ENCODE data around the gene PRPSAP2.

The PRPSAP2 gene

GRCh38 chr17:18963126-18964017, 105.4 kb downstream of the PRPSAP2 start:
- Histone ChIP-seq H3K27ac (ENCODE audit: low read depth, low read length) (no peak overlapping the region), H3K36me3 (ENCODE audit: control insufficient read depth, insufficient read depth, low read length) (no peaks in the 10 kb centered on the region), H3K4me1 (ENCODE audit: control insufficient read depth, insufficient read depth, low read length) (peaks cover 10% of the 10 kb centered on the region; the same call in 1 of the 2 replicates), H3K9me3 (ENCODE audit: control insufficient read depth, insufficient read depth, low read length) (no peaks in the 10 kb centered on the region), H3K4me3 (ENCODE audit: low read depth, low read length) (no peak overlapping the region), H3K27me3 (ENCODE audit: control insufficient read depth, insufficient read depth, low read length) (no peaks in the 10 kb centered on the region), H3K9ac (ENCODE audit: low read depth, low read length) (no peak overlapping the region)

DNA sequence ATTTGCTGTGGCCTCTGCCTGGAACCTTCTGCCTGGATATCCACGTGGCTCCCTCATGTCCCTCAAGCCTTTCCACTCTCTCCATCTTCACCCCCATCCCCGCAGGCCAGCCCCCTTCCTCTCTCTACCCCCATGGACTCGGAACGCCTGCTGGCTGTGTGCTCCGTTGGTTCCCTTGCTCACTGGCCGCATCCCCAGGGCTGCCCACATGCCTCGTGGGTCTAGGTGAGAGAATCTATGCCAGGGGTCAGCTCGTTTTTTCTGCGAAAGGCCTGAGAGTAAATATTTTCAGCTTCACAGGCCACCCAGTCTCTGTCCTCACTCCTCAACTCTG, 106.1 kb downstream of the PRPSAP2 start:
- no peak overlapping the region for H3K27ac ChIP-seq (ENCODE audit: low read depth, low read length)
- no peaks in the 10 kb centered on the region for H3K27me3 ChIP-seq (ENCODE audit: control insufficient read depth, insufficient read depth, low read length)
- H3K4me1 ChIP-seq (ENCODE audit: control insufficient read depth, insufficient read depth, low read length): peaks cover 15% of the 10 kb centered on the region; the same call in 1 of the 2 replicates
- no peak overlapping the region for H3K9ac ChIP-seq (ENCODE audit: low read depth, low read length)
- no peaks in the 10 kb centered on the region for H3K9me3 ChIP-seq (ENCODE audit: control insufficient read depth, insufficient read depth, low read length)
- no peaks in the 10 kb centered on the region for H3K36me3 ChIP-seq (ENCODE audit: control insufficient read depth, insufficient read depth, low read length)
- no peak overlapping the region for H3K4me3 ChIP-seq (ENCODE audit: low read depth, low read length)

GRCh38 chr17:18964550-18964949, 106.6 kb downstream of the PRPSAP2 start:
- Histone ChIP-seq H3K36me3 (ENCODE audit: control insufficient read depth, insufficient read depth, low read length) (peaks cover under 1% of the 10 kb centered on the region), H3K4me3 (ENCODE audit: low read depth, low read length) (no peak overlapping the region), H3K9me3 (ENCODE audit: control insufficient read depth, insufficient read depth, low read length) (no peaks in the 10 kb centered on the region), H3K9ac (ENCODE audit: low read depth, low read length) (no peak overlapping the region), H3K27ac (ENCODE audit: low read depth, low read length) (no peak overlapping the region), H3K4me1 (ENCODE audit: control insufficient read depth, insufficient read depth, low read length) (peaks cover 21% of the 10 kb centered on the region; the same call in 1 of the 2 replicates), H3K27me3 (ENCODE audit: control insufficient read depth, insufficient read depth, low read length) (no peaks in the 10 kb centered on the region)

- no peaks in the 10 kb centered on the region for H3K27me3 ChIP-seq (ENCODE audit: control insufficient read depth, insufficient read depth, low read length)
- peaks cover 21% of the 10 kb centered on the region; the same call in 1 of the 2 replicates for H3K4me1 ChIP-seq (ENCODE audit: control insufficient read depth, insufficient read depth, low read length)
- H3K9ac ChIP-seq (ENCODE audit: low read depth, low read length): no peak overlapping the region
Measured at GRCh38 chr17:18965530-18966236, 107.8 kb downstream of the PRPSAP2 start.

GRCh38 chr17:18966831-18967624, 109.1 kb downstream of the PRPSAP2 start:
- Histone ChIP-seq H3K27me3 (ENCODE audit: control insufficient read depth, insufficient read depth, low read length) (no peaks in the 10 kb centered on the region), H3K9ac (ENCODE audit: low read depth, low read length) (no peak overlapping the region), H3K27ac (ENCODE audit: low read depth, low read length) (peak overlapping the region; percentile 53), H3K4me1 (ENCODE audit: control insufficient read depth, insufficient read depth, low read length) (peaks cover 21% of the 10 kb centered on the region; the same call in 1 of the 2 replicates), H3K4me3 (ENCODE audit: low read depth, low read length) (no peak overlapping the region), H3K9me3 (ENCODE audit: control insufficient read depth, insufficient read depth, low read length) (no peaks in the 10 kb centered on the region), H3K36me3 (ENCODE audit: control insufficient read depth, insufficient read depth, low read length) (peaks cover 25% of the 10 kb centered on the region)

More at GRCh38 chr17:18965530-18966236, 107.8 kb downstream of the PRPSAP2 start:
- Histone ChIP-seq H3K9me3 (ENCODE audit: control insufficient read depth, insufficient read depth, low read length) (no peaks in the 10 kb centered on the region), H3K36me3 (ENCODE audit: control insufficient read depth, insufficient read depth, low read length) (peaks cover 11% of the 10 kb centered on the region), H3K4me3 (ENCODE audit: low read depth, low read length) (no peak overlapping the region), H3K27ac (ENCODE audit: low read depth, low read length) (no peak overlapping the region)

DNA sequence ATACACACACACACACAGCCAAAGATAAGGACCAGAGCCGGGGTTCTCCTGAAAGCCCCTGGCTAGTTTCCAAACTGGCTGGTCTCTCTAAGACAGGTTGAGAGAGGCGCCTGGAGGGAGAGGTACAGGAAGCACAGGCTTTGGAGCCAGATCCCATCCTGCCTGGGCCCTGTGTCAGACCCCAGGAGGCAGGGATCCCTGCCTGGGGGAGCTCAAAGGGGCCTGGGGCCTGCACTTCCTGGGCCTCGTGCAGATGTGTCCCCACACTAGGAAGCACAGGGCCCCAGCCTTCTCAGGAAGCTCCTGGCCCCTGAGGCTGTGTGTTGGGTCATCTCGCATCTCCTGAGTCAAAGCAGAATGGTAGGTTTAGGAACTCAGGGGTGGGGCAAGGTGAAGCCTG, 110.0 kb downstream of the PRPSAP2 start:
- Histone ChIP-seq H3K4me1 (ENCODE audit: control insufficient read depth, insufficient read depth, low read length) (peaks cover 21% of the 10 kb centered on the region; the same call in 1 of the 2 replicates), H3K9ac (ENCODE audit: low read depth, low read length) (no peak overlapping the region), H3K4me3 (ENCODE audit: low read depth, low read length) (no peak overlapping the region), H3K9me3 (ENCODE audit: control insufficient read depth, insufficient read depth, low read length) (no peaks in the 10 kb centered on the region), H3K27me3 (ENCODE audit: control insufficient read depth, insufficient read depth, low read length) (no peaks in the 10 kb centered on the region), H3K36me3 (ENCODE audit: control insufficient read depth, insufficient read depth, low read length) (peaks cover 30% of the 10 kb centered on the region), H3K27ac (ENCODE audit: low read depth, low read length) (peak overlapping the region; percentile 42)

- peaks cover 35% of the 10 kb centered on the region for H3K36me3 ChIP-seq (ENCODE audit: control insufficient read depth, insufficient read depth, low read length)
- H3K27me3 ChIP-seq (ENCODE audit: control insufficient read depth, insufficient read depth, low read length): no peaks in the 10 kb centered on the region
- H3K9ac ChIP-seq (ENCODE audit: low read depth, low read length): no peak overlapping the region
- H3K9me3 ChIP-seq (ENCODE audit: control insufficient read depth, insufficient read depth, low read length): no peaks in the 10 kb centered on the region
- H3K4me3 ChIP-seq (ENCODE audit: low read depth, low read length): no peak overlapping the region
- H3K4me1 ChIP-seq (ENCODE audit: control insufficient read depth, insufficient read depth, low read length): peaks cover 21% of the 10 kb centered on the region; the same call in 1 of the 2 replicates
- H3K27ac ChIP-seq (ENCODE audit: low read depth, low read length): peak overlapping the region; percentile 42
Measured at GRCh38 chr17:18968345-18968744, 110.4 kb downstream of the PRPSAP2 start.

DNA sequence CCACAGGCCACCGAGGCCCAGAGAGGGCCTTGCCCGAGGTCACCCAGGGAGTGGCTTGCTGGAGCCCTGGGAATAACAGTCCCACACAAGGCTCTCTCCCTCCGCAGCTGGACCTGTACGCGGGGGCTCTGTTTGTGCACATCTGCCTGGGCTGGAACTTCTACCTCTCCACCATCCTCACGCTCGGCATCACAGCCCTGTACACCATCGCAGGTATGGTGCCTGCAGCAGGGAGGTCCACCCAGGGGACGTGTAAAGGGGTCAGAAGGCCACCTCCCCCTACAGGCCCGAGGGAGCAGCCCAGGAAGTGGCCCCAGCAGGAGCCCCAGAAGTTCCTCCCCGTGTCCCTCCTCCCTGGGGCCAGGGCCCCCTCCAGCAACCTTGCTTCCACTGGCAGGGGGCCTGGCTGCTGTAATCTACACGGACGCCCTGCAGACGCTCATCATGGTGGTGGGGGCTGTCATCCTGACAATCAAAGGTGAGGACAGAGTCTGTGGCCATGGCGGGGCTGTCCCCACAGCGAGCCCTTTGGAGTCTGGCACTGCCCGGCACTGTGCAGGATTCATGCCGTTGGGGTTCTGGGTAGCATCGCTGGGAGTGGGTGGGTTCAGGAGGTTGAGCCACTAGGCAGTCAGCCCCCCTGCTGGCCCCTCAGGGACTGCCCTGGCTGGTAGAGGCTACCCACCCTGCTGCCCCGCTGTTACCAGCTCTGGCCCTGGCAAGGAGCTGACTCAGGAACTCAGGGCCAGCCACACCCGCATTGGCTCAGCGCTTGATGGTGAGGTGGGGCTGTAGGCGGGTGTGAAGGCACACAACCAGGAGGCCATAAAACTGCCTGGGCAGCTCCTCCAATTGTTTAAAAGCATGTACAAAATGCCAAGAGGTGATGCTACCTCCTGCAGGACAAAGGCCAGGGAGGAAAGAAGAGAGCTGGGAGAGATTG, 111.3 kb downstream of the PRPSAP2 start:
- no peak overlapping the region for H3K27ac ChIP-seq (ENCODE audit: low read depth, low read length)
- peaks cover 21% of the 10 kb centered on the region; the same call in 1 of the 2 replicates for H3K4me1 ChIP-seq (ENCODE audit: control insufficient read depth, insufficient read depth, low read length)
- no peak overlapping the region for H3K4me3 ChIP-seq (ENCODE audit: low read depth, low read length)
- no peaks in the 10 kb centered on the region for H3K9me3 ChIP-seq (ENCODE audit: control insufficient read depth, insufficient read depth, low read length)
- H3K27me3 ChIP-seq (ENCODE audit: control insufficient read depth, insufficient read depth, low read length): no peaks in the 10 kb centered on the region
- peaks cover 39% of the 10 kb centered on the region for H3K36me3 ChIP-seq (ENCODE audit: control insufficient read depth, insufficient read depth, low read length)
- H3K9ac ChIP-seq (ENCODE audit: low read depth, low read length): no peak overlapping the region

DNA sequence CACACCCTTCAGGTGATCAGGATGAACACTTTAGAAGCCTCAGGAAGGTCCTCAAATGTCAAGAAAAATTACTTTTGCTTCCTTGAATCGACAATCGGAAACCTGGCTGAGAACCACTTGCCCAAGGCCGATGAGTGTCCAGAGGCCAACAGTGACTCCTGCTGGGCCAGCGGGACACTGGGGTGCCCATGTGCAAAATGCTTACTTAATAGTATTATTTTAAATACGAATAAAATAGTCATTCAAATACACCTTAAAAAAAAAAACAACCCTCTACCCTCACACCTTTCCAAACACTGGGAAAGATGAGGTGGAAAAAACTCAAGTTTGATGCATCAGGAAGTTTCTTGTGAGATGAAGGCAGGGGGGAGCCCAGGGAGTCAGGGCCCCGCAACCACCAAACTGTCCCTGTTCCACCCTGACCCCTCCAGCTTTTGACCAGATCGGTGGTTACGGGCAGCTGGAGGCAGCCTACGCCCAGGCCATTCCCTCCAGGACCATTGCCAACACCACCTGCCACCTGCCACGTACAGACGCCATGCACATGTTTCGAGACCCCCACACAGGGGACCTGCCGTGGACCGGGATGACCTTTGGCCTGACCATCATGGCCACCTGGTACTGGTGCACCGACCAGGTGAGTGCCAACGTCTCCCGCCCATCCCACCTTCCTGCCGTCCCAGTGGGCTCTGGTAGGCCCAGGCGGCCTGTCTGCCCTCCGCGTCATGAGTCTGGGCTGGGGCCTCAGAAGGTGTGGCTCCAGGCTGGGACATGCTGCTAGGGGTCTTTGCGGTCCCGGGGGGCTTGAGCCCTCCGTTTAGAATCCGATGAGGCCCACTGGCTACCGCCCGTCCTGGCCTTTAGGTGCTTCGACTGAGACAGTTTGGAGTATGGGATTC, 112.9 kb downstream of the PRPSAP2 start:
- no peak overlapping the region for H3K9ac ChIP-seq (ENCODE audit: low read depth, low read length)
- no peaks in the 10 kb centered on the region for H3K9me3 ChIP-seq (ENCODE audit: control insufficient read depth, insufficient read depth, low read length)
- H3K4me1 ChIP-seq (ENCODE audit: control insufficient read depth, insufficient read depth, low read length): peaks cover 21% of the 10 kb centered on the region; the same call in 1 of the 2 replicates
- H3K27me3 ChIP-seq (ENCODE audit: control insufficient read depth, insufficient read depth, low read length): no peaks in the 10 kb centered on the region
- no peak overlapping the region for H3K27ac ChIP-seq (ENCODE audit: low read depth, low read length)
- H3K4me3 ChIP-seq (ENCODE audit: low read depth, low read length): no peak overlapping the region
- peaks cover 50% of the 10 kb centered on the region for H3K36me3 ChIP-seq (ENCODE audit: control insufficient read depth, insufficient read depth, low read length)

Measured in HUES48 (cell line).